Measurements from ENCODE around the gene CLDN6.
A peak's percentile ranks its signal among the peaks of the same experiment; 100 is the strongest.

Gene CLDN6

GRCh38 chr16:3027489-3027795 is 9.5 kb upstream of the CLDN6 start:
- no peak for DNase-seq

- DNase-seq: no peak
These were observed 8.9 kb upstream of the CLDN6 start for GRCh38 chr16:3026609-3027488.

DNA sequence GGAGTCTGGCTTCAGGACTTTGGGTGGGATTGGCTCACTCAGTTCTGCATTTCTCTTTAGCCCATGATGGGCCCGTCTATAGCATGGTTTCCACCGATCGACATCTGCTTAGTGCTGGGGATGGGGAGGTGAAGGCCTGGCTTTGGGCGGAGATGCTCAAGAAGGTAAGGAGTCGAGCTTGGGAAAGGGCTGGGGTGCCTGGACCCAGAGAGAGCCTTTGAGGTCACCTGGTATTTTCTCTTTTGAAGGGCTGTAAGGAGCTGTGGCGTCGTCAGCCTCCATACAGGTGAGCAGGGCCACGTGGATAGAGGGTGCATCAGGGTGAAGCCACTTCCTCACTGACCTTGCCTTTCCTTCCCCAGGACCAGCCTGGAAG is 8.0 kb upstream of the CLDN6 start:
- no peak for DNase-seq

- no peak for DNase-seq
These were observed 7.3 kb upstream of the CLDN6 start for GRCh38 chr16:3025032-3026002.

- peak; percentile 74 for DNase-seq
These were observed 5.9 kb upstream of the CLDN6 start, which contains the start of the genes HCFC1R1 and THOC6 for GRCh38 chr16:3023669-3024478. Gene HCFC1R1 (minus strand): TSS chr16:3023942. CDS start chr16:3023941, 1 bp downstream. Gene THOC6 (plus strand): TSS chr16:3024035. CDS start chr16:3024327, 292 bp downstream.

GRCh38 chr16:3023415-3023668 is 5.4 kb upstream of the CLDN6 start:
- no peak for DNase-seq

- no peak for DNase-seq
These were observed 4.9 kb upstream of the CLDN6 start for GRCh38 chr16:3022684-3023414.

DNA sequence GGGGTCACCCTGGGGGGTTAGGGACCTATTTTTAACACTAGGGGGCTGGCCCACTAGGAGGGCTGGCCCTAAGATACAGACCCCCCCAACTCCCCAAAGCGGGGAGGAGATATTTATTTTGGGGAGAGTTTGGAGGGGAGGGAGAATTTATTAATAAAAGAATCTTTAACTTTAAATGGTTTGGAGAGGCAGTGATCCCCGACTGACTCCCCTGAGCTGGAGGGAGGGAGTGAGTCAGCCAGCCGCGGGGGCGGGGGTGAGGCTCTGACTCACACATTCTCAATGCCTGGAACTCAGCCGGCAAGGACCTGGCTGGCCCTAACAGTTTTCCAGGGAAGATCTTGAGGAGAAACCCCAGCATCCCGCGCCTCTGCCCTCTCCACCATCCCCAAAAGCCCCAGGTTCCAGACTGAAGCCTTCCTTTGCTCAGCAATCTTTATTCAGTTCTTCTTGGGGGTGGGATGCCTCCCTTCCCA is 4.3 kb upstream of the CLDN6 start:
- DNase-seq: no peak

- peak; percentile 14 for DNase-seq
These were observed 3.6 kb upstream of the CLDN6 start for GRCh38 chr16:3021449-3022207.

- no peak for DNase-seq
These were observed 2.8 kb upstream of the CLDN6 start for GRCh38 chr16:3020604-3021448.

GRCh38 chr16:3020247-3020603 is 2.2 kb upstream of the CLDN6 start, which contains the start of gene TNFRSF12A:
Gene TNFRSF12A (plus strand): TSS chr16:3020368. CDS start chr16:3020398, 30 bp downstream.
- DNase-seq: no peak

GRCh38 chr16:3019594-3020246 is 1.7 kb upstream of the CLDN6 start:
- DNase-seq: no peak

DNA sequence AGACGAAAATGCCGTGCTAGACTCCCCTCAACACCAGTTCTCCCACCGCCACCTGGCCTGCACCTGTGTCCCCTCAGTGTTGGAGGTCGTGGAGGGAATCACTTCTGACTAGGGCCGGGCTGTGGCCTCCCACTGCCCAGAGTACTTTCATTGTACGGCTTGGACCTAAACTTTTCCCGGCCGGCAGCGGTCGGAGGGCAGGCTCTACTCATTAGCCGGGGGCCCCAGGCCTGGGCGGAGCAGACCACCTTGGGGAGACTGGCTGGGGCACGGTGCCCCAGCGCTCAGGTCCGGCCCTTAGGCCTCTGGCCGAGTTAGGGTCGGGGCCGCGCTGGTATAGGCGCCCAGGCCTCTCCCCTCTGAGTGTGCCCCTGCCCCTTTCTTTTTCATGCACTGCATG is 639 bp downstream of the CLDN6 start:
- no peak for DNase-seq

DNA sequence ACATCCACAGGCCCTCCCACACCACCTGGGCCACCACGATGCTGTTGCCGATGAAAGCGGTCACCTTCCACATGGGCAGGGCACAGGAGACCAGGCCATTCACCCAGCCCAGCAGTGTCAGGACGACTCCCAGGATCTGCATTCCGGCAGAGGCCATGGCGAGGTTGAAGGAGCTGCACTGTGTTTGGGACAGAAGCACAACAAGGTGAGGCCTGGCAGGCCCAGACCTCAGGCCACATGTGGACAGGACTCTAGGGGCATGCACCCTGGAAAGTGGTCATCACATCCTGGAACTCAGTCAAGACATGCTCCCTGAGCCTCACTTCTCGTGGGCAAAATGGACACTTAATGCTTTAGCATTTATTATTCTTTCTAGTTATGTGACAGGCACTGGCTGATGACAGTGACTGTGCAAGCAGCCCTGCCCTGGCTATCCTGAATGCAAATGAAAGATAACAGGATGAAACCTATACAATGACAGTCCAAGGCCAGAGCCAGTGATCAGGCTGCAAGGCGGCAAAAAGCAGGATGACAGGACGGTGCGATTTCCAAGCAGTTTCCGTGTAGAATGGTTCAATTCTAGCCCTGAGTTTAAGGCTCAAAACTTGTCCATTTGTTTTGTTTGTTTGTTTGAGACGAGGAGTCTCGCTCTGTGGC is 2.0 kb downstream of the CLDN6 start:
- no peak for DNase-seq

GRCh38 chr16:3014971-3015370 is 3.0 kb downstream of the CLDN6 start:
- no peak for DNase-seq

DNA sequence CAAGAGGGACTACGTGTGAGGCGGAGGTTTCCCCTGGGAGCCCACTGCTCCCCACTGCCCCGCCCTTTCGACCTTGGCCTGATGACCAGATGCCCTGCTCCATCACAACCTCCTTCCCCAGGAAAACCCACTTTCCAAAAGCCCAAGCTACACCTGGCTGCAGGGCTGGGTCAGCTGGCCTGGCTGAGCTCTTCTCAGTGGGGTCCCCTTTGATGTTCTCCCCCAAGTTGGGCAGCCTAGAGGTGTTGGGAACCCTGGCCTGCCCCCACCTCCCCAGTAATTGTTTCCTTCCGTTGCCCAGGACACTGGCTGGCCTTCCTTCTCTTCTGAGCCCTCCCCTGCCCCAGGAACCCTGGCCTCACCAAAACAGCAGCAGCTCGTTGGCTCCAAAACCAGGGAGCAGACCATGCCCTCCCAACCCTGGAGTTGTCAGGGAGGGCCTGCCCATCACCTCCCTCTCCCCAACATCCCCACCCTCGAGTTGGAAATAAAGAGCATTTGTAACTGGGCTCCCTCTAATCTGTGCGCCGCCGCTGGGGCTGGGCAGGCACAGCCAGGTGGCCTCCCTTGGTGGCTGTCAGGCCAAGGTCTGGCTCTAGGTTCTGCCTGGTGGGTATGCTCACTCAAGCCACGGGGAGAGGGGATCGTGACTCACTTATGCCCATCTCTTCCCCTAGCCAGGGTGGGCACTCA is 3.8 kb downstream of the CLDN6 start:
- DNase-seq: no peak

DNA sequence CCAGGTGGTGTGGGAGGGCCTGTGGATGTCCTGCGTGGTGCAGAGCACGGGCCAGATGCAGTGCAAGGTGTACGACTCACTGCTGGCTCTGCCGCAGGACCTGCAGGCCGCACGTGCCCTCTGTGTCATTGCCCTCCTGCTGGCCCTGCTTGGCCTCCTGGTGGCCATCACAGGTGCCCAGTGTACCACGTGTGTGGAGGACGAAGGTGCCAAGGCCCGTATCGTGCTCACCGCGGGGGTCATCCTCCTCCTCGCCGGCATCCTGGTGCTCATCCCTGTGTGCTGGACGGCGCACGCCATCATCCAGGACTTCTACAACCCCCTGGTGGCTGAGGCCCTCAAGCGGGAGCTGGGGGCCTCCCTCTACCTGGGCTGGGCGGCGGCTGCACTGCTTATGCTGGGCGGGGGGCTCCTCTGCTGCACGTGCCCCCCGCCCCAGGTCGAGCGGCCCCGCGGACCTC is 4.5 kb downstream of the CLDN6 start:
- no peak for DNase-seq

DNA sequence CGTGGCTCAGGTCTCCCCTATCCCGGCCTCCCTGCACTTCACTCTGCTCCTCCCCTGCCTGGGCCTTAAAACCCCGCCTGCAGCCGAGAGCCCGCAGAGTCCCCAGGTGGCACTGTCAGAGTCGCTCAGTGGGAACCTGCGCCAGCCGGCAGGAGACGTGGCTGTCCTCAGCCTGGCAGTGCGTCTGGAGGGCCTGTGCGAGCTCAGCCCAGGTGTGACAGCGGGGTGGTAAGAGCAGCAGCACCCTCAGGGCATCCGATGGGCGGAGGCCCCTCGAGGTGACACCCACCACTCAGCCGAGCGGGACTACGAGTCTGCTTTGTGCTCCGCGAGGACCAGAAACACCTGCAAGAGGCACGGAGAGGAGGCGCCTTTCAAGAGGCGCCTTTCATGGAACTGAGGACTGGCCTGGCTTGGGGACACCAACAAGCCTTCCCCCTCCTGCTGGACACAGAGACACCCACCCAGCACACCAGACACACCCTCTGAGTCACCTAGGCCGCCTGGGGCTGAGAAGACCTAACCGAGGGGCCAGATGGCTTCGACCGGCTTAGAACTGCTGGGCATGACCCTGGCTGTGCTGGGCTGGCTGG is 5.1 kb downstream of the CLDN6 start, which contains the start of gene CLDN9:
CLDN9 (plus strand) TSS at position 96 of the 593 bp plus-strand sequence; CDS start at position 536, 440 bp downstream.
- no peak for DNase-seq

Measured in NCI-H748 treated with DMSO at 0.1 percent for 48 hours (cell line).